IPS-18c (cell line): ENCODE measurements around the gene CDCA8.

ENCODE experiments used
- H3K4me3 ChIP-seq: 2 replicates; pipeline ENCODE4 v1.7.0; 2013; ENCODE audit warnings: low read depth, mild to moderate bottlenecking, low read length, moderate library complexity; ENCODE audit not compliant: insufficient read depth
- H3K9me3 ChIP-seq: one replicate; pipeline ENCODE4 v1.6.1; 2013; ENCODE audit warnings: mild to moderate bottlenecking, low read length, moderate library complexity; ENCODE audit not compliant: control insufficient read depth, insufficient read depth

CDCA8 gene

GRCh38 chr1:37692078-37692833, at the start of gene CDCA8:
TSS of gene CDCA8 (plus strand) at chr1:37692516. CDS start at chr1:37692691, 175 bp downstream.
- Histone ChIP-seq H3K4me3 (peak within 1 kb of the TSS; percentile 95), H3K9me3 (no peaks in the 10 kb centered on the region)

- Histone ChIP-seq H3K4me3 (no peak overlapping the region), H3K9me3 (no peaks in the 10 kb centered on the region)
Measured at GRCh38 chr1:37647281-37647680, 45.0 kb upstream of the CDCA8 start.

GRCh38 chr1:37650173-37650572, 42.1 kb upstream of the CDCA8 start:
- Histone ChIP-seq H3K9me3 (no peaks in the 10 kb centered on the region), H3K4me3 (no peak overlapping the region)

GRCh38 chr1:37650721-37651120, 41.6 kb upstream of the CDCA8 start:
- Histone ChIP-seq H3K9me3 (no peaks in the 10 kb centered on the region), H3K4me3 (no peak overlapping the region)

- Histone ChIP-seq H3K4me3 (no peak overlapping the region), H3K9me3 (no peaks in the 10 kb centered on the region)
Measured at GRCh38 chr1:37651803-37652202, 40.5 kb upstream of the CDCA8 start.

GRCh38 chr1:37652976-37653375, 39.3 kb upstream of the CDCA8 start:
- H3K9me3 ChIP-seq, result no peaks in the 10 kb centered on the region
- no peak overlapping the region for H3K4me3 ChIP-seq

GRCh38 chr1:37653906-37654305, 38.4 kb upstream of the CDCA8 start:
- H3K9me3 ChIP-seq, result no peaks in the 10 kb centered on the region
- no peak overlapping the region for H3K4me3 ChIP-seq

- Histone ChIP-seq H3K4me3 (no peak overlapping the region), H3K9me3 (no peaks in the 10 kb centered on the region)
Measured at GRCh38 chr1:37655274-37655673, 37.0 kb upstream of the CDCA8 start.

GRCh38 chr1:37656026-37656425, 36.3 kb upstream of the CDCA8 start:
- no peaks in the 10 kb centered on the region for H3K9me3 ChIP-seq
- H3K4me3 ChIP-seq, result no peak overlapping the region

GRCh38 chr1:37656881-37657280, 35.4 kb upstream of the CDCA8 start:
- Histone ChIP-seq H3K9me3 (no peaks in the 10 kb centered on the region), H3K4me3 (no peak overlapping the region)

- no peaks in the 10 kb centered on the region for H3K9me3 ChIP-seq
Measured at GRCh38 chr1:37657620-37658412, 34.5 kb upstream of the CDCA8 start.

GRCh38 chr1:37658486-37658885, 33.8 kb upstream of the CDCA8 start:
- Histone ChIP-seq H3K9me3 (no peaks in the 10 kb centered on the region), H3K4me3 (no peak overlapping the region)

More at GRCh38 chr1:37657620-37658412, 34.5 kb upstream of the CDCA8 start:
- no peak overlapping the region for H3K4me3 ChIP-seq

- no peak overlapping the region for H3K4me3 ChIP-seq
- H3K9me3 ChIP-seq, result no peaks in the 10 kb centered on the region
Measured at GRCh38 chr1:37660664-37661063, 31.7 kb upstream of the CDCA8 start.

GRCh38 chr1:37661401-37661800, 30.9 kb upstream of the CDCA8 start:
- H3K4me3 ChIP-seq, result no peak overlapping the region
- no peaks in the 10 kb centered on the region for H3K9me3 ChIP-seq

GRCh38 chr1:37662031-37662755, 30.1 kb upstream of the CDCA8 start:
- Histone ChIP-seq H3K9me3 (no peaks in the 10 kb centered on the region), H3K4me3 (no peak overlapping the region)

GRCh38 chr1:37663426-37664000, 28.8 kb upstream of the CDCA8 start:
- no peaks in the 10 kb centered on the region for H3K9me3 ChIP-seq
- H3K4me3 ChIP-seq, result no peak overlapping the region

GRCh38 chr1:37666241-37666867, 26.0 kb upstream of the CDCA8 start:
- no peaks in the 10 kb centered on the region for H3K9me3 ChIP-seq
- H3K4me3 ChIP-seq, result no peak overlapping the region
